NCI-H1105 (cell line): ENCODE measurements around the gene PADI2.

Source experiments
- DNase-seq: peaks from one replicate; lab custom pipeline; 2025; lab: John Stamatoyannopoulos, UW

The PADI2 gene

GRCh38 chr1:17053685-17054410 lies 65.4 kb downstream of the PADI2 start, which contains the start of gene SDHB:
Gene SDHB, minus strand, starts transcription at chr1:17054032. Its CDS starts 13 bp downstream, at chr1:17054019.
- peak; percentile 99 for DNase-seq

GRCh38 chr1:17053086-17053684 lies 66.1 kb downstream of the PADI2 start:
- no peak for DNase-seq

DNA sequence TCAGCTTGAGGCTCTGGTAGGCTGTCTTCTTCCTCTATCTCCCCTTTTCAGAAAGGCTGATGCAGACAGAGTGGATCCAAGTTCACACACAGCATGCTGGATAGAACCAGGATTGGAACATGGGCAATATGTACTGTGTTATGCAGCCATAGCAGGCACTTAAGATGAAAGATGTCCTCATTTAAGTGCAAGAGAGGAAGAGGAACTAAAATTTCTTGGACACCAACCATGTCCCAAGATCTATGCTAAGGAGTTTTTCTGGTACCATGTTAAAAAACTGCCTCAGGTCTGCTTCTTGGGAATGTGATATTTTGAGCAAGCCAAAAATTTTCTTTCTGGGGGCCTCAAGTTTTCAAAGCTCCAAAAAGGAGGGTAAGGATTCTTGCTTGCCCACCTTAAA lies 66.6 kb downstream of the PADI2 start:
- no peak for DNase-seq

DNA sequence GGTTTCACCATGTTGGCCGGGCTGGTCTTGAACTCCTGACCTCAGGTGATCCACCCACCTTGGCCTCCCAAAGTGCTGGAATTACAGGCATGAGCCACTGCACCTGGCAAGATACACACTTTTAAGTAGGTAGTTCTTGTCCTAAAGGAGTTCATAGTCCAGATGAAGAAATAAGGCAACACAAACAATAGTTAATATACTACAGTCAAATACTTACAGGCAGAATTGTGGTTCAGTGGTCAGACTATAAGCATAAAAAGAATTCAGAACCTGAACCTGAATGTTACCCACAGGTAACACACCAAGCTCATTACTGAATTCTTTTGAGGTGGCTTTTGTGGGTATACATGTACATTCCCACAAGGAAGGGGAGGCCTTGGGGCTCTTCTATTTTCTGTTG lies 67.2 kb downstream of the PADI2 start:
- DNase-seq: no peak

GRCh38 chr1:17047924-17048323 lies 71.3 kb downstream of the PADI2 start:
- no peak for DNase-seq

DNA sequence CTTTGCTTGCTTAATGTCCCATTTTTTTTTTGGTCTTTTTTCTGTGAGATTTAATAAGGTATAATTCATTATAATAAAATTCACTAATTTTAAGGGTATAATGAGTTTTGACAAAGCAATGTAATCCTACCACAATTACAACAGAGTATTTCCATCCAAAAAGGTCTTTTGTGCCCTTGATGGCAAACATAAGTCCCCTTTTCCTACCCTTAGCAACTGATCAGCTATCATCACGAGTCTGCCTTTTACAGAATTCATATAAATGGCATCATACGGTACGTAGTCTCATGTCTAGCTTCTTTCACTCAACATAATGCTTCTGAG lies 73.0 kb downstream of the PADI2 start:
- DNase-seq: no peak

DNA sequence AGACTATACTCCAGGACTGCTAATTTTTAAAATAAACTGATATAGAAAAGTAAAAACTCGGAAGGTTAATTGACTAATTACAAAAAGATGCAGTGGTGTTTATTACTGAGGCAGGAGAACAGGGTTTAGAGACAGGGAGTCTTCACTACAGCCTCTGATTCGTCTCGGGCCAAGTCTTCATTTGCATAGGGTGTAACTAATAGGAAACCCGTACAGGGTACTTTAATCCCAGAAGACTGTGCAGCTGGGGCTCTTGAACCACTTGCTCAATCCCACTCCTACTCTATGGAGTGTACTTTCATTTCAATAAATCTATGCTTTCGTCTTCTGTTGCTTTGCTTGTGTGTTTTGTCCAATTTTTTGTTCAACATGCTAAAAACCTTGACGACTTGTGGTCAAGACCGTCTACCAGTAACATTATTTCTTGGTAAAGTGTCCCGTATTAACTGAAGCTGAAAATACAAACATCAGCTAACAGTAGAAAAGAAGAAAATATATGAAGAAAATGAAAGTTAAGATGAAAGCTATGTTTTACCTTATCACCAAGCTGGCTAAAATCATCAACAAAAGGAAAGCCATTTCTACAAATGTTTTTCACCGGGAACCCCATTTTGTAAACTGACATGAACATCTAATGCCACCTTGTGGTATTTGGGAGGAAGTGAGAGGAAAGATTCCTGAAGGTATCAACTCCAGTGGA lies 73.5 kb downstream of the PADI2 start:
- peak; percentile 67 for DNase-seq

DNA sequence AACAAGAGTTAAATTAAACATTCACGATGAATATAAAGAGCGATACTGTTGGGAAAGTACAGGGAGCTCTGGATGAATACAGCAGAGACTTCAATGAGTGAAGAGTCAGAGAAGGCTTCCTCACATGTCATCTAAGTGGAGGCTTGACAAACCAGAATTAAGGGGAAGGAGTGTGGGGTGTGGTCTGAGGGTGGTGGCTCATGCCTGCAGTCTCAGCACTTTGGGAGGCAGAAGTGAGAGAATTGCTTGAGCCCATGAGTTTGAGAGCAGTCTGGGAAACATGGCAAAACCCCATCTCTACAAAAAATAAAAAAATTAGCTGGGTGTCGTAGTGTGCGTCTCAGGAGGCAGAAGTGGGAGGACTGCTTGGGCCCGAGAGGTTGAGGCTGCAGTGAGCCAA lies 74.1 kb downstream of the PADI2 start:
- no peak for DNase-seq

DNA sequence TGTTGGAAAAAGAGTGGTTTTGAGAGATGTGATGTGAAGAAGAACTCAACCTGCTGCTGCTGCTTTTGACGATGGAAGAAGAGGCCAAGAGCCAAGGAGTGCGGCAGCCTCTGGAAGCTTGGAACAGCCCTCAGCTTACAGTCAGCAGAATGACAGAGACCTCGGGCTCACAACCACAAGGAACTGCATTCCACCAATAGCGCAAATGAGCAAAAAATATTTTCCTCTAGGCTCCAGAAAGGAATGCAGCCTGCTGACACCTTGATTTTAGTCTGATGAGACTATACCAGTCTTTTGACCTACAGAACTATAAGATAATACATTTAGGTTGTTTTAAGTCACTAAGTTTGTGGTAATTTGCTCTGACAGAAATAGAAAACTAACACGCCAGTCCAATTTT lies 75.6 kb downstream of the PADI2 start:
- DNase-seq: no peak

GRCh38 chr1:17040135-17040534 lies 79.1 kb downstream of the PADI2 start:
- DNase-seq: no peak

- no peak for DNase-seq
Observed at GRCh38 chr1:17039522-17039921, 79.7 kb downstream of the PADI2 start.

DNA sequence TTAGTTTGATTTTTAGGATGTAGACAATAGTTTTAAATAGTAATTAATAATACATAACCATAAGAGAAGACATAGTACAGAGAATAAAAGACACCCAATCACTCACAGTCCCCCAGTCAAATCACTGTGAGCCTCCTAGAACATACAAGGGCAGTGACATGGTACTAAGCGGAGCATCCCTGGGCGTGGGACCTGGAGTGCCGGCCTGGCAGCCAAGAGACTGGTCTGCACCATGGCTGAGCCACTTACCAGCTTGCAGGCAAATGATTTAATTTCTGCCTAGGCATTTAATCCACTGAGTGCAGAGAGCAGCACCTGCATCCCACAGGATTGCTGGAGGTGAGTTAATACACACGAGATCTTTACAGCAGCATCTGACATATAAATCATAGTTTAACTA lies 85.8 kb downstream of the PADI2 start:
- DNase-seq: no peak

DNA sequence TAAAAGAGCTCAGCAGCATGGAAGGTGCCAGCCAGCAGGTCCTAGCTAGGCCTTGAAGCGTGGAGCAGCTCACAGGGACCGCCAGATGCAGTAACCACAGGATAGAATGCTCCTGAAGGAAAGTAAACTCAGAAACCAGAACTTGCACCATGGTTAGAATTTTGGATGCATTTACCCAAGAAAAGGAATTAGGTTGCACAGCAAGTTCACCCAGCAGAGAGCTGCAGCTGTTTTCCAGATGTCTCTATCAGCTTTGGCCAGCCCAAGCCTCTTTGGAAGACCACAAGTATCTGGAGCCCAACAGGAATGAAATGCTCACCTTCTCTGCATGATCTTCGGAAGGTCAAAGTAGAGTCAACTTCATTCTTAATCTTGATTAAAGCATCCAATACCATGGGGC lies 86.5 kb downstream of the PADI2 start:
- no peak for DNase-seq

- DNase-seq: no peak
Observed at GRCh38 chr1:17031436-17031835, 87.8 kb downstream of the PADI2 start.

- DNase-seq: no peak
Observed at GRCh38 chr1:17030206-17030605, 89.0 kb downstream of the PADI2 start.

GRCh38 chr1:17028662-17029188 lies 90.5 kb downstream of the PADI2 start:
- no peak for DNase-seq

DNA sequence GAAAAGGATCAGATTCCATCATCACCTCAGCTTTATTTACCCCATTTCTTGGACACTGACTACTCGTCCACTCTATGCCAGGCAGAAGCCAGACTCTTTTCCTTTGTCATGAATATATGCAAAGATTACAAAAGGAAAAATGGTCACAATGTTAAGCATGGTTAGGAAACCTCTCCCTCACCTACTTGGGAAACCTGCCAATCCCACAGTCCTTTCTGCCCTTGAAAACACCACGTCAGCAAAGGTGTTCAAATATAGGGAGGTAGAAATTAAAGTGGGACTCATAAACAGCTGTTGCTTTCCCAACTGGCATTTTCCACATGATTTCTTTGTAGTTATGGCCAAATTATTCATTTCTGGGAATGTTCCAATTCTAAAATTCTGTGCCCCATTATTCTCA lies 91.4 kb downstream of the PADI2 start:
- peak; percentile 26 for DNase-seq

DNA sequence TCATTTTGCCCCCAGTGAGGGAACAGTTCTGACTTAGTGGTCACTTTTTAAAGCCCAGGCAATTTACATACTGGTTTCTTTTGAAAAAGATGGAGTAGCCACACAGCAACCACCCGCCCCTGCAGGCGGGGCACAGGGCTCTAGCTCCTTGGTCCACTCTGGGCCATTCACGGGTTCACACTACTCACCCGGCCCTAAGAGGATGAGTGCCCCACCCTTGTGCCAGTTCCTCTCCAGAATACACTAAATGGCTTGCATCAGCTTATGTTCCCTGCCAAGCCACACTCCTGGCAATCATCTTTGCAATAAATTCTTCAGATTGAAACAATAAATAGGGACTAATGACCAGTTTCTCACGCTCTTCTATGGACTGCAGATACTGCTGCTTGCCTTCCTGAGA lies 91.8 kb downstream of the PADI2 start:
- no peak for DNase-seq

- no peak for DNase-seq
Observed at GRCh38 chr1:17024721-17025120, 94.5 kb downstream of the PADI2 start.

DNA sequence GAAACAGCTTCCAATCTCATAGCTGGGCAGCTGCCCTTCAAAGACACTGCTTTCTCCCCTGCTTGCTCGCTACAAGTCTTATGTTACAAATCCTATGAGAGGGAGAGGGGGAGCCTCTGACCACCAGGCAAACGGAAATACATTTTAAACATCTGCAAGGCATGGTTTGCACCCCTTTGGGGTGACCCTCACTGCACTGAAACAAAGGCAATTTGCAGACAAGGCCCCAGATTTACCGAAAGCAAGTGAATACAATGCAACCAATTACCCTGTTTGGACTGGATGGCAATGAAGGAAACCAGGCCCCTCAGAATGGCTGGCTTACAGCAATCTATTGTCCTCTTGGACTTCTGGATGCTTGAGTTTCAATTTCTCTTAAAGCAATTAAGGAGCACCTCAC lies 95.7 kb downstream of the PADI2 start:
- DNase-seq: no peak

DNA sequence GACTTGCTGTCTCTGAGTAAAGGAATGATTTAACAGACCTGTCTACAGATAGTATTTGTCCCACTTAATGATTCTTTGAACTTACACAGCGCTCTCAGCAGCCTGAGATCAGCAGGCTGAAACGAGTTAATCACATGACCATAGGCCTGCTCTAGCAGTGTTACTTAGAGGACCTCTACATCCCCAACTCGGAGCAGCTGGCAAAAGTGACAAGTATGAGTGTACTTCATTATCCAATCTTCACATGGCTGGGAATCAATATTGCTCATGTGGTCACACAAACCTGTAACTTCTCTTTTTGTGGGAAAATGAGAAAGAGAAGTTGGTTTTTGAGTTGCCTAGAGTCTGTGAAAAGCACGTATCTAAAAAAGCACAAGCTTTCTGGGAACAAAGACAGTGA lies 96.1 kb downstream of the PADI2 start:
- no peak for DNase-seq

DNA sequence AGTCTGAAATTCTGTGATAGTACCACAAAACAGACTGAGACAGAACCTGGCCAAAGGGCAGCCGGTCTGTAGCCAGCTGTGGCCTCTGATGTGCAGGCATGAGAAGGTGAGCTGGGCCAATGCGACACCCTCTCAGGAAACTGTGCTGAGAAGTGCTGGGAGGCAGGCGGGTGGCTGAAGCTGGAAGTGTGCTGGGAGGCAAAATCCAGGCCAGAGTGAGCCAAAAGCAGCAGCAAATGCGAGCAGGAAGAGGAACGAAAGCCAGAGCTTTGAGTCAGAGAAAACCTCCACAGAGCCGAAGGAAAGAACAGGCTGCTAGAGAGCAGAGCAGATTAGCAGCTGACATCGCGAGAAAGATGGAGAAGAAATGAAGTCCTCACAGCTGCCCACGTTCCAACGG lies 97.4 kb downstream of the PADI2 start:
- no peak for DNase-seq

DNA sequence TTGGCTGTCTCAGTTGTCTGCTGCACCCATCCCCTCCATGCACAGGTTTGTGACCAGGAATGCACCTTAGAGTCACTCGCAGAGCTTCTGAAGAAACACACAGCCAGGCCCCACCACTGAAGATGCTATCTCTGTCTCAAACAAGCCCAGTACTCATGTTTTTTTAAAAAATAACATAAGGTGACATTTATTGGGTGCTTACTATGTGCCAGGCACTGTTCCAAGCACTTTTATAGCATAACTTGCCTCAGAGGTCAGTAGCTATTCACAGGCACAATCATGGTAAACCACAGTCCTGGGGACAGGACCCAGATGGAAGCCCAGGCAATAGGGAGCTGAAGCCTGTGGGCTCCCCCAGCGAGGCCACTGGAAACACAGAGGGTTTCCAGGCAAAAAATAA lies 98.7 kb downstream of the PADI2 start:
- no peak for DNase-seq
